ENCODE results near the gene EPS8L1. TPM values are rescaled to one million over a fixed set of nuclear protein-coding genes. Genes with fewer than 3 reads are reported as not detected.

Gene EPS8L1
- total and polyA plus RNA-seq, 3 donors from 2014 or later, result 3.4 to 13.3 (median 3.6) TPM

- WGBS, 2 donors, result 89 to 93% methylated on average over 10 of the region's 10 CpGs
- no peak overlapping the region for H3K27ac ChIP-seq
- H3K36me3 ChIP-seq (ENCODE audit: low read depth, missing control alignments), result no peaks in the 10 kb centered on the region
- TF ChIP-seq CTCF (IDR thresholded peaks at IDR 0.05), result no peak
- TF ChIP-seq POLR2A (IDR thresholded peaks at IDR 0.05), result no peak
- no peaks in the 10 kb centered on the region for H3K4me1 ChIP-seq
- H3K4me3 ChIP-seq, result no peak overlapping the region
- no peak for DNase-seq
- H3K9me3 ChIP-seq, result no peaks in the 10 kb centered on the region
- H3K27me3 ChIP-seq, result no peaks in the 10 kb centered on the region
- intact Hi-C loops (cut with DNase I; ENCODE audit: low total_unique reads), result no loop called here
Measured at GRCh38 chr19:55041244-55041626, 34.4 kb upstream of the EPS8L1 start.

- Histone ChIP-seq H3K4me1 (no peaks in the 10 kb centered on the region), H3K27me3 (no peaks in the 10 kb centered on the region), H3K9me3 (no peaks in the 10 kb centered on the region), H3K36me3 (ENCODE audit: low read depth, missing control alignments) (no peaks in the 10 kb centered on the region), H3K4me3 (no peak overlapping the region), H3K27ac (no peak overlapping the region)
- WGBS, 2 donors, result 80 to 90% methylated on average over 30 of the region's 30 CpGs
- TF ChIP-seq POLR2A (IDR thresholded peaks at IDR 0.05) (no peak), CTCF (IDR thresholded peaks at IDR 0.05) (no peak)
- DNase-seq, result no peak
- intact Hi-C loops (cut with DNase I; ENCODE audit: low total_unique reads), result no loop called here
Measured at GRCh38 chr19:55041627-55042343, 33.9 kb upstream of the EPS8L1 start.

GRCh38 chr19:55042344-55042678 is 33.4 kb upstream of the EPS8L1 start:
- intact Hi-C loops (cut with DNase I; ENCODE audit: low total_unique reads), result no loop called here
- Histone ChIP-seq H3K27ac (no peak overlapping the region), H3K36me3 (ENCODE audit: low read depth, missing control alignments) (no peaks in the 10 kb centered on the region), H3K27me3 (no peaks in the 10 kb centered on the region), H3K4me3 (no peak overlapping the region), H3K9me3 (no peaks in the 10 kb centered on the region), H3K4me1 (no peaks in the 10 kb centered on the region)
- WGBS, 2 donors, result 88 to 92% methylated on average over 9 of the region's 9 CpGs
- no peak for DNase-seq
- TF ChIP-seq POLR2A (IDR thresholded peaks at IDR 0.05) (no peak), CTCF (IDR thresholded peaks at IDR 0.05) (no peak)

GRCh38 chr19:55042688-55043087 is 33.0 kb upstream of the EPS8L1 start:
- Histone ChIP-seq H3K4me3 (no peak overlapping the region), H3K36me3 (ENCODE audit: low read depth, missing control alignments) (no peaks in the 10 kb centered on the region), H3K4me1 (no peaks in the 10 kb centered on the region), H3K27me3 (no peaks in the 10 kb centered on the region), H3K9me3 (no peaks in the 10 kb centered on the region), H3K27ac (no peak overlapping the region)
- intact Hi-C loops (cut with DNase I; ENCODE audit: low total_unique reads), result no loop called here
- no peak for DNase-seq
- TF ChIP-seq POLR2A (IDR thresholded peaks at IDR 0.05), result no peak
- WGBS, 2 donors, result 70 to 80% methylated on average over 11 of the region's 11 CpGs

GRCh38 chr19:55044286-55044685 is 31.4 kb upstream of the EPS8L1 start:
- no peak for DNase-seq
- Histone ChIP-seq H3K4me1 (no peaks in the 10 kb centered on the region), H3K27ac (no peak overlapping the region), H3K4me3 (no peak overlapping the region), H3K9me3 (no peaks in the 10 kb centered on the region), H3K27me3 (no peaks in the 10 kb centered on the region), H3K36me3 (ENCODE audit: low read depth, missing control alignments) (no peaks in the 10 kb centered on the region)
- no peak for TF ChIP-seq POLR2A (IDR thresholded peaks at IDR 0.05)
- TF ChIP-seq CTCF (IDR thresholded peaks at IDR 0.05), result no peak
- intact Hi-C loops (cut with DNase I; ENCODE audit: low total_unique reads), result no loop called here
- WGBS, 2 donors, result 87 to 97% methylated on average over 5 of the region's 5 CpGs
